ENCODE measurements around the gene PODXL. TPM values are rescaled to one million over a fixed set of nuclear protein-coding genes. Genes with fewer than 3 reads are reported as not detected.
A peak's percentile ranks its signal among the peaks of the same experiment; 100 is the strongest.
"Not testable (repeated sequence)": the region's sequence is repeated elsewhere in the genome, so short reads cannot be mapped to it uniquely, and the experiment has no call there.

The PODXL gene
- total RNA-seq, 1 donor from 2014 or later = 0.65 TPM

- no peak for DNase-seq (ENCODE audit: low read depth)
Observed at GRCh38 chr7:131511774-131512535, 44.5 kb downstream of the PODXL start.

- DNase-seq (ENCODE audit: low read depth) = no peak
Observed at GRCh38 chr7:131511071-131511470, 45.4 kb downstream of the PODXL start.

- DNase-seq (ENCODE audit: low read depth) = no peak
Observed at GRCh38 chr7:131509781-131510180, 46.6 kb downstream of the PODXL start.

- DNase-seq (ENCODE audit: low read depth) = no peak
Observed at GRCh38 chr7:131508754-131509486, 47.5 kb downstream of the PODXL start.

- DNase-seq (ENCODE audit: low read depth) = peak; percentile 44
Observed at GRCh38 chr7:131507592-131508331, 48.7 kb downstream of the PODXL start.

- DNase-seq (ENCODE audit: low read depth) = no peak
Observed at GRCh38 chr7:131506597-131506996, 49.8 kb downstream of the PODXL start.

- no peak for DNase-seq (ENCODE audit: low read depth)
Observed at GRCh38 chr7:131505636-131506557, 50.5 kb downstream of the PODXL start.

- DNase-seq (ENCODE audit: low read depth) = not testable (repeated sequence)
Observed at GRCh38 chr7:131505037-131505620, 51.3 kb downstream of the PODXL start.

GRCh38 chr7:131504157-131504899 is 52.1 kb downstream of the PODXL start:
- no peak for DNase-seq (ENCODE audit: low read depth)

GRCh38 chr7:131503639-131504038 is 52.8 kb downstream of the PODXL start:
- DNase-seq (ENCODE audit: low read depth) = no peak

GRCh38 chr7:131502810-131503508 is 53.5 kb downstream of the PODXL start:
- DNase-seq (ENCODE audit: low read depth) = peak; percentile 57

GRCh38 chr7:131501930-131502685 is 54.3 kb downstream of the PODXL start:
- DNase-seq (ENCODE audit: low read depth) = no peak

- DNase-seq (ENCODE audit: low read depth) = peak; percentile 77
Observed at GRCh38 chr7:131501422-131501821, 55.0 kb downstream of the PODXL start.

- no peak for DNase-seq (ENCODE audit: low read depth)
Observed at GRCh38 chr7:131500357-131500756, 56.1 kb downstream of the PODXL start.

- DNase-seq (ENCODE audit: low read depth) = no peak
Observed at GRCh38 chr7:131499801-131500200, 56.6 kb downstream of the PODXL start.

- DNase-seq (ENCODE audit: low read depth) = peak; percentile 13
Observed at GRCh38 chr7:131498237-131498885, 58.1 kb downstream of the PODXL start.

GRCh38 chr7:131497454-131497853 is 59.0 kb downstream of the PODXL start:
- no peak for DNase-seq (ENCODE audit: low read depth)
